Body of pancreas (tissue), 4 donors: ENCODE results near the gene BCAP29.

Experiments
- POLR2A ChIP-seq, 3 donors: fragments of 450-650 bp; IDR thresholded peaks; one replicate each; pipeline ENCODE4 v1.6.1; 2016; ENCODE audit warnings: antibody characterized with exemption in 3 of 3, mild to moderate bottlenecking in 2 of 3
- TF ChIP-seq, protein P1 (sequence below), 7 experiments: fragments of 450-650 bp in 4 of 7; fragments of 200-600 bp in 3 of 7; sonication (generic) in 3 of 7; IDR thresholded peaks; one replicate each; pipeline ENCODE4 v1.5.1; 2016 to 2019; ENCODE audit warnings: antibody characterized with exemption in 7 of 7

DNA sequence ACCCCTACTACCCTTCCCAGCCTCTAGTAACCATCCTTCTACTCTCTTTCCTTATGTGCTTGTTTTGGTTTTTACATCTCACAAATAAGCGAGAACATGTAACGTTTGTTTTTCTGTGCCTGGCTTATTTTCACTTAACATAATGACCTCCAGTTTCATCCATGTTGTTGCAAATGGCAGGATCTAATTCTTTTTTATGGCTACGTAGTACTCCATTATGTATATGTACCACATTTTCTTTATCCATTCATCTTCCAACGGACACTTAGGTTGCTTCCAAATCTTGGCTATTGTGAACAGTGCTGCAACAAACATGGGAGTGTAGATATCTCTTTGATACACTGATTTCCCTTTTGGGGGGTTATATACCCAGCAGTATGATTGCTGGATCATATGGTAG lies 47.0 kb downstream of the BCAP29 start:
- TF ChIP-seq, protein P1, sequence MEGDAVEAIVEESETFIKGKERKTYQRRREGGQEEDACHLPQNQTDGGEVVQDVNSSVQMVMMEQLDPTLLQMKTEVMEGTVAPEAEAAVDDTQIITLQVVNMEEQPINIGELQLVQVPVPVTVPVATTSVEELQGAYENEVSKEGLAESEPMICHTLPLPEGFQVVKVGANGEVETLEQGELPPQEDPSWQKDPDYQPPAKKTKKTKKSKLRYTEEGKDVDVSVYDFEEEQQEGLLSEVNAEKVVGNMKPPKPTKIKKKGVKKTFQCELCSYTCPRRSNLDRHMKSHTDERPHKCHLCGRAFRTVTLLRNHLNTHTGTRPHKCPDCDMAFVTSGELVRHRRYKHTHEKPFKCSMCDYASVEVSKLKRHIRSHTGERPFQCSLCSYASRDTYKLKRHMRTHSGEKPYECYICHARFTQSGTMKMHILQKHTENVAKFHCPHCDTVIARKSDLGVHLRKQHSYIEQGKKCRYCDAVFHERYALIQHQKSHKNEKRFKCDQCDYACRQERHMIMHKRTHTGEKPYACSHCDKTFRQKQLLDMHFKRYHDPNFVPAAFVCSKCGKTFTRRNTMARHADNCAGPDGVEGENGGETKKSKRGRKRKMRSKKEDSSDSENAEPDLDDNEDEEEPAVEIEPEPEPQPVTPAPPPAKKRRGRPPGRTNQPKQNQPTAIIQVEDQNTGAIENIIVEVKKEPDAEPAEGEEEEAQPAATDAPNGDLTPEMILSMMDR (IDR thresholded peaks at IDR 0.05) = no peak
- TF ChIP-seq POLR2A (IDR thresholded peaks at IDR 0.05) = no peak
